GM20431 (cell line): ENCODE results near the gene ACY1.
"Not testable (repeated sequence)": the region's sequence is repeated elsewhere in the genome, so short reads cannot be mapped to it uniquely, and the experiment has no call there.

Experiments
- in situ Hi-C: fragments of 300-500 bp; cut with MseI, MboI; formaldehyde crosslinking; loops from one replicate; pipeline ENCODE4 v1.15.0; 2020; ENCODE audit warnings: low sequenced_read_pairs; ENCODE audit not compliant: unreplicated experiment

Gene ACY1

GRCh38 chr3:52021489-52022268, 38.3 kb downstream of the ACY1 start:
- in situ Hi-C loops: no loop called here

GRCh38 chr3:52022323-52023100, 39.2 kb downstream of the ACY1 start:
- in situ Hi-C loops: no loop called here

GRCh38 chr3:52023101-52023770, 39.9 kb downstream of the ACY1 start:
- in situ Hi-C loops: no loop called here

GRCh38 chr3:52023860-52024764, 40.8 kb downstream of the ACY1 start:
- in situ Hi-C loops: no loop called here

- in situ Hi-C loops: no loop called here
Observed at GRCh38 chr3:52024765-52025452, 41.6 kb downstream of the ACY1 start.

- in situ Hi-C loops: no loop called here
Observed at GRCh38 chr3:52025453-52025852, 42.1 kb downstream of the ACY1 start.

- in situ Hi-C loops: no loop called here
Observed at GRCh38 chr3:52026041-52026440, 42.7 kb downstream of the ACY1 start.

GRCh38 chr3:52028572-52028971, 45.2 kb downstream of the ACY1 start:
- in situ Hi-C loops: no loop called here

GRCh38 chr3:52029053-52029452, 45.7 kb downstream of the ACY1 start:
- in situ Hi-C loops: no loop called here

GRCh38 chr3:52029535-52029934, 46.2 kb downstream of the ACY1 start:
- in situ Hi-C loops: no loop called here

- in situ Hi-C loops: no loop called here
Observed at GRCh38 chr3:52030714-52031310, 47.5 kb downstream of the ACY1 start.

GRCh38 chr3:52031896-52032295, 48.6 kb downstream of the ACY1 start:
- in situ Hi-C loops: no loop called here

- in situ Hi-C loops: no loop called here
Observed at GRCh38 chr3:52032702-52033408, 49.5 kb downstream of the ACY1 start.

- in situ Hi-C loops: not testable (repeated sequence)
Observed at GRCh38 chr3:52033748-52034147, 50.4 kb downstream of the ACY1 start.

- in situ Hi-C loops: no loop called here
Observed at GRCh38 chr3:52034212-52034611, 50.9 kb downstream of the ACY1 start.

GRCh38 chr3:52034651-52035050, 51.3 kb downstream of the ACY1 start:
- in situ Hi-C loops: no loop called here

GRCh38 chr3:52036222-52036694, 52.9 kb downstream of the ACY1 start:
- in situ Hi-C loops: no loop called here

- in situ Hi-C loops: no loop called here
Observed at GRCh38 chr3:52036829-52037228, 53.5 kb downstream of the ACY1 start.
